Calu3 (cell line): Measurements from ENCODE around the gene MPZL2. TPM values are rescaled to one million over a fixed set of nuclear protein-coding genes. Genes with fewer than 3 reads are reported as not detected.

Source experiments
- BruUV-seq: library from RNA; stranded (reverse); fragments of 400-500 nt; replicated peaks from 2 replicates; lab custom pipeline; 2021; lab: Mats Ljungman, UMichigan
- CTCF ChIA-PET: fragments of 300-600 bp; sonication (Branson Sonifier 250); formaldehyde crosslinking; loops from one replicate; lab custom pipeline; 2022; ENCODE audit warnings: antibody characterized with exemption; lab: Charles Lee
- DNase-seq: peaks from one replicate; pipeline ENCODE4 v3.0.0; 2022
- H3K27ac Mint-ChIP-seq: one replicate; pipeline ENCODE4 v1.8.0; 2022; ENCODE audit warnings: mixed read lengths; ENCODE audit not compliant: unreplicated experiment
- H3K27me3 Mint-ChIP-seq: one replicate; pipeline ENCODE4 v1.8.0; 2022; ENCODE audit warnings: mixed read lengths; ENCODE audit not compliant: unreplicated experiment
- H3K36me3 Mint-ChIP-seq: one replicate; pipeline ENCODE4 v1.8.0; 2022; ENCODE audit warnings: mild to moderate bottlenecking, moderate library complexity, mixed read lengths; ENCODE audit not compliant: insufficient read depth, unreplicated experiment
- H3K4me1 Mint-ChIP-seq: one replicate; pipeline ENCODE4 v1.8.0; 2022; ENCODE audit warnings: mild to moderate bottlenecking, low read depth, mixed read lengths; ENCODE audit not compliant: unreplicated experiment
- H3K4me3 Mint-ChIP-seq: one replicate; pipeline ENCODE4 v1.8.0; 2022; ENCODE audit warnings: mild to moderate bottlenecking, low read depth, moderate library complexity, mixed read lengths; ENCODE audit not compliant: unreplicated experiment
- H3K9me3 Mint-ChIP-seq: one replicate; pipeline ENCODE4 v1.8.0; 2022; ENCODE audit warnings: low read depth, mixed read lengths; ENCODE audit not compliant: unreplicated experiment
- CTCF ChIP-seq: fragments of 200-600 bp; IDR thresholded peaks from one replicate; pipeline ENCODE4 v1.8.0; 2022; ENCODE audit warnings: antibody characterized with exemption; ENCODE audit not compliant: unreplicated experiment
- intact Hi-C: fragments of 100-400 bp; cut with micrococcal nuclease; formaldehyde crosslinking; loops from one replicate; pipeline ENCODE4 v1.10.0; 2022; ENCODE audit not compliant: unreplicated experiment
- total RNA-seq: library from RNA; stranded (reverse); gene quantifications from 2 replicates; pipeline ENCODE4 v1.2.3, GENCODE V29; 2022

Gene MPZL2
- total RNA-seq, 1 experiment from 2014 or later = 69.6 TPM

GRCh38 chr11:118231461-118231860 lies 32.6 kb downstream of the MPZL2 start:
- intact Hi-C loops = no loop called here
- Mint-ChIP-seq H3K27me3 (no peaks in the 10 kb centered on the region), H3K9me3 (no peaks in the 10 kb centered on the region), H3K4me1 (no peaks in the 10 kb centered on the region), H3K27ac (no peak overlapping the region), H3K4me3 (no peak overlapping the region), H3K36me3 (no peaks in the 10 kb centered on the region)
- DNase-seq = no peak
- TF ChIP-seq CTCF = no peak
- CTCF ChIA-PET = no interaction called here
- no TSS peak for BruUV-seq

GRCh38 chr11:118230088-118230487 lies 34.0 kb downstream of the MPZL2 start:
- no peak overlapping the region for H3K27ac Mint-ChIP-seq
- intact Hi-C loops = no loop called here
- no peaks in the 10 kb centered on the region for H3K36me3 Mint-ChIP-seq
- CTCF ChIA-PET = no interaction called here
- H3K4me3 Mint-ChIP-seq = no peak overlapping the region
- no peak for DNase-seq
- H3K27me3 Mint-ChIP-seq = no peaks in the 10 kb centered on the region
- no peak for TF ChIP-seq CTCF
- BruUV-seq = no TSS peak
- no peaks in the 10 kb centered on the region for H3K4me1 Mint-ChIP-seq
- no peaks in the 10 kb centered on the region for H3K9me3 Mint-ChIP-seq

GRCh38 chr11:118229274-118229847 lies 34.7 kb downstream of the MPZL2 start:
- H3K9me3 Mint-ChIP-seq = no peaks in the 10 kb centered on the region
- TF ChIP-seq CTCF = no peak
- intact Hi-C loops = no loop called here
- H3K27me3 Mint-ChIP-seq = no peaks in the 10 kb centered on the region
- no peak for DNase-seq
- no peak overlapping the region for H3K27ac Mint-ChIP-seq
- H3K4me3 Mint-ChIP-seq = no peak overlapping the region
- CTCF ChIA-PET = no interaction called here
- no peaks in the 10 kb centered on the region for H3K4me1 Mint-ChIP-seq
- H3K36me3 Mint-ChIP-seq = no peaks in the 10 kb centered on the region
- BruUV-seq = no TSS peak

GRCh38 chr11:118227865-118228785 lies 36.0 kb downstream of the MPZL2 start:
- no peak for TF ChIP-seq CTCF
- DNase-seq = no peak
- BruUV-seq = no TSS peak
- no peaks in the 10 kb centered on the region for H3K9me3 Mint-ChIP-seq
- no peaks in the 10 kb centered on the region for H3K27me3 Mint-ChIP-seq
- H3K4me3 Mint-ChIP-seq = no peak overlapping the region
- no peaks in the 10 kb centered on the region for H3K4me1 Mint-ChIP-seq
- CTCF ChIA-PET = no interaction called here
- H3K27ac Mint-ChIP-seq = no peak overlapping the region
- H3K36me3 Mint-ChIP-seq = no peaks in the 10 kb centered on the region
- intact Hi-C loops = no loop called here
